PC-3 (cell line): Measurements from ENCODE around the gene WDR33. TPM values are rescaled to one million over a fixed set of nuclear protein-coding genes. Genes with fewer than 3 reads are reported as not detected.

Experiments used
- ATAC-seq: fragments of 200-7000 bp; cut with Tn5 transposase; 2 replicates; pipeline ENCODE4 v1.9.1; 2020; ENCODE audit warnings: mild to moderate bottlenecking, moderate library complexity
- BruUV-seq: library from RNA; stranded (reverse); fragments of 400-500 nt; replicated peaks from 2 replicates; lab custom pipeline; 2021; lab: Mats Ljungman, UMichigan
- CTCF ChIA-PET: fragments of 300-600 bp; sonication (Branson Sonifier 250); formaldehyde crosslinking; loops from one replicate; lab custom pipeline; 2022; ENCODE audit warnings: antibody characterized with exemption; lab: Charles Lee
- POLR2A ChIA-PET: fragments of 300-600 bp; sonication (Branson Sonifier 250); formaldehyde crosslinking; loops from one replicate; lab custom pipeline; 2022; ENCODE audit warnings: antibody characterized with exemption; ENCODE audit not compliant: unreplicated experiment; lab: Charles Lee
- DNase-seq: peaks from one replicate; pipeline ENCODE4 v3.0.0-alpha.2; 2015
- H2AFZ ChIP-seq: fragments of 300-600 bp; sonication (generic); 2 replicates; pipeline ENCODE4 v1.6.0; 2016; ENCODE audit warnings: antibody characterized with exemption, low read length
- H3F3A ChIP-seq: fragments of 300-600 bp; sonication (generic); one replicate; pipeline ENCODE4 v1.6.0; 2017; ENCODE audit warnings: antibody characterized with exemption, low read length, control low read depth, mild to moderate bottlenecking; ENCODE audit not compliant: unreplicated experiment
- H3K27ac ChIP-seq: fragments of 300-600 bp; sonication (generic); 2 replicates; pipeline ENCODE4 v1.5.1; 2016; ENCODE audit warnings: mild to moderate bottlenecking, low read length
- H3K27me3 ChIP-seq: fragments of 300-600 bp; sonication (generic); 2 replicates; pipeline ENCODE4 v1.6.1; 2016; ENCODE audit warnings: low read length, mixed read lengths
- H3K36me3 ChIP-seq: fragments of 300-600 bp; sonication (generic); 2 replicates; pipeline ENCODE4 v1.6.1; 2016; ENCODE audit warnings: low read depth, mixed run types, low read length, mixed read lengths
- H3K4me1 ChIP-seq: fragments of 300-600 bp; sonication (generic); 2 replicates; pipeline ENCODE4 v1.5.1; 2016; ENCODE audit warnings: low read length; ENCODE audit not compliant: insufficient read depth
- H3K4me2 ChIP-seq: fragments of 300-600 bp; sonication (generic); 2 replicates; pipeline ENCODE4 v1.6.0; 2016; ENCODE audit warnings: low read length
- H3K4me3 ChIP-seq: fragments of 300-600 bp; sonication (generic); 2 replicates; pipeline ENCODE4 v1.5.1; 2016; ENCODE audit warnings: mild to moderate bottlenecking, low read length, mixed read lengths
- H3K79me2 ChIP-seq: fragments of 300-600 bp; sonication (generic); 2 replicates; pipeline ENCODE4 v1.6.1; 2017; ENCODE audit warnings: low read length, mixed read lengths
- H3K9ac ChIP-seq: fragments of 300-600 bp; sonication (generic); 2 replicates; pipeline ENCODE4 v1.6.0; 2016; ENCODE audit warnings: mild to moderate bottlenecking, low read length
- H3K9me2 ChIP-seq: fragments of 300-600 bp; sonication (generic); replicated peaks from 2 replicates; pipeline ENCODE4 v1.6.1; 2016; ENCODE audit warnings: mixed run types, low read length, mixed read lengths
- H3K9me3 ChIP-seq: fragments of 300-600 bp; sonication (generic); 2 replicates; pipeline ENCODE4 v1.6.1; 2016; ENCODE audit warnings: low read length, mixed read lengths
- H4K20me1 ChIP-seq: fragments of 300-600 bp; sonication (generic); 2 replicates; pipeline ENCODE4 v1.6.1; 2016; ENCODE audit warnings: low read length, mixed read lengths
- CTCF ChIP-seq: fragments of 300-600 bp; sonication (generic); conservative IDR thresholded peaks from 2 replicates; pipeline ENCODE4 v1.5.1; 2017; ENCODE audit warnings: antibody characterized with exemption, low read depth, mild to moderate bottlenecking, low read length
- EZH2 ChIP-seq: fragments of 300-600 bp; sonication (generic); IDR thresholded peaks from one replicate; pipeline ENCODE4 v1.6.1; 2017; ENCODE audit warnings: antibody characterized with exemption, mild to moderate bottlenecking, low read length; ENCODE audit not compliant: unreplicated experiment
- EZH2phosphoT487 ChIP-seq: fragments of 300-600 bp; sonication (generic); IDR thresholded peaks from 2 replicates; pipeline ENCODE4 v1.6.1; 2018; ENCODE audit warnings: mild to moderate bottlenecking, antibody characterized with exemption, low read length, borderline replicate concordance
- intact Hi-C: fragments of 100-400 bp; cut with micrococcal nuclease; formaldehyde crosslinking; loops from 2 replicates; pipeline ENCODE4 v1.9.0; 2023
- total RNA-seq: library from RNA; depleted of rRNA; stranded (reverse); fragments of >200 nt; gene quantifications from 2 replicates; pipeline ENCODE4 v1.2.3, GENCODE V29; 2014

Gene WDR33
- total RNA-seq, 1 experiment from 2014 or later = 31.7 TPM

DNA sequence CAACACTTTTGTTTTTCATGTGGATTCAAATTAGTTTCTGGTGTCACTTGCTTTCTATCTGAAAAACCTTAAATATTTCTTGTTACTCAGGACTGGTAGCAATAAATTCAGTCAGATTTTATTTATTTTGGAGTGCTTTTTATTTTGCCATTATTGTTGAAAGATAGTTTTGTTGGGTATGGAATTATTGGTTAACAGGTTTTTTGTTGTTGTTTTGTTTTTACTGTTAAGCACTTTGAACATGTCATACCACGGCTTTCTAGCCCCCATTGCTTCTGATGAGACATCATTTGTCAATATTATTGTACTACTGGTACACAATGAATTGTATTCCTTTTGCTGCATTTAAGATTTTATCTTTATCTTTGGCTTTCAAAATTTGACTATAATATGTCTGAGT, 122.6 kb downstream of the WDR33 start:
- Histone ChIP-seq H3K4me1 (no peaks in the 10 kb centered on the region), H3K27me3 (no peaks in the 10 kb centered on the region), H3K79me2 (no peaks in the 10 kb centered on the region), H3K4me3 (no peak overlapping the region), H3K36me3 (no peaks in the 10 kb centered on the region; the same call in 1 of the 2 replicates), H3K27ac (no peak overlapping the region), H3K4me2 (no peak overlapping the region), H3K9ac (no peak overlapping the region), H4K20me1 (no peaks in the 10 kb centered on the region), H3F3A (no peaks in the 10 kb centered on the region), H3K9me2 (no peaks in the 10 kb centered on the region), H2AFZ (no peak overlapping the region), H3K9me3 (0 out of 2 replicates have a peak, but pooled peaks cover 9% of the 10 kb centered on the region)
- POLR2A ChIA-PET = no interaction called here
- TF ChIP-seq CTCF (no peak), EZH2phosphoT487 (no peak), EZH2 (no peak)
- intact Hi-C loops = no loop called here
- CTCF ChIA-PET = no interaction called here
- no TSS peak for BruUV-seq
- DNase-seq = no peak
- ATAC-seq = no peak

DNA sequence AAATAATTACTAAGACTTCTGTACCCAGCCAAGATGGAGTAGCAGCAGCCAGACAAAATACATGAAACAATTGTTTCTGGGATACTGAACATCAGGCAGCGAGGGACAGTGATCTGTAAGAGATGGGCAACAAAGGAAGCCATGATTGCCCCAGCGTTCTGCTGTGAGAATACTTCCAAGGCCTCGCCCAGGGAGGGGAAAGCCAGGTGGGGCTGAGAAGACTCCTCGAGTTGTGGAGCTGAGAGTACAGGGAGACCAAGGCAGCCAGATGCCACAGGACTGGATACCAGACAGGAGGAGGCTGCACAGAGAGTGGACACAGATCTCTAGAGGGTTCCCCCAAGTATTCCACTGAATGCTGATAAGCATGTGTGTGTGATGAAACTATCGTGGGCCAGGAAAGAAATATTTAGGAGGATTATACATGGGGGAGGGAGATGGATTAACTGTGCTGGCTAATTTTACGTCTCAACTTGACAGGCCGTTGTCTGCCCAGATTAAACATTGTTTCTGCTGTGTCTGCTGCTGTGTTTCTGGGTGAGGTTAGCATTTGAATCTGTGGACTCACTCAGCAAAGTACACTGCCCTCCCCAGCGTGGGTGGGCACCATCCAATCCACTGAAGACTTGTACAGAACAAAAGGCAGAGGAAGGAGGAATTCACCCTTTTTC, 125.4 kb downstream of the WDR33 start:
- ChIA-PET CTCF (no interaction called here), POLR2A (no interaction called here)
- ATAC-seq (no peak), DNase-seq (no peak)
- H3K4me3 ChIP-seq = no peak overlapping the region
- H3K9me3 ChIP-seq = 0 out of 2 replicates have a peak, but pooled peaks cover 8% of the 10 kb centered on the region
- no peaks in the 10 kb centered on the region for H3K36me3 ChIP-seq
- H3K9me2 ChIP-seq = no peaks in the 10 kb centered on the region
- H3K27ac ChIP-seq = no peak overlapping the region
- H3F3A ChIP-seq = no peaks in the 10 kb centered on the region
- no peak for TF ChIP-seq CTCF
- TF ChIP-seq EZH2phosphoT487 = no peak
- TF ChIP-seq EZH2 = no peak
- H3K4me2 ChIP-seq = no peak overlapping the region
- H3K9ac ChIP-seq = no peak overlapping the region
- BruUV-seq = no TSS peak
- H3K4me1 ChIP-seq = no peaks in the 10 kb centered on the region
- no peaks in the 10 kb centered on the region for H4K20me1 ChIP-seq
- intact Hi-C loops = no loop called here
- H2AFZ ChIP-seq = no peak overlapping the region
- H3K79me2 ChIP-seq = no peaks in the 10 kb centered on the region
- H3K27me3 ChIP-seq = no peaks in the 10 kb centered on the region

DNA sequence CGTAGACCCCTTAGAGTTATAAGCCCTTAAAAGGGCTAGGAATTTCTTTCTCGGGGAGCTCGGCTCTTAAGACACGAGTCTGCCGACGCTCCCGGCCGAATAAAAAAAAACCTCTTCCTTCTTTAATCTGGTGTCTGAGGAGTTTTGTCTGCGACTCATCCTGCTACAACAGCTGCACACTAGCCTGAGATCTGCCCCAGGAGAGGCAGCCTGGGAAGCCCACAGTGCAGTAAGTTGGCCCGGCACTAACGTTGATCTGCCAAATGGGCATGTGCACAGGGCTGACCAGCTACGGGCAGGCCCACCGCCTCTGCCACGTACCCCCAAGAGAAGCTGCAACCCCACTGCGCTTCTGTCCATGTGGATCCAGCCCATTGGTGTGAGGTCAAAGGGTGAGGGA, 127.2 kb downstream of the WDR33 start:
- H3K4me2 ChIP-seq = no peak overlapping the region
- CTCF ChIA-PET = no interaction called here
- no TSS peak for BruUV-seq

More for the DNA sequence above, 127.2 kb downstream of the WDR33 start:
- Histone ChIP-seq H4K20me1 (no peaks in the 10 kb centered on the region), H3K27ac (no peak overlapping the region), H3K36me3 (no peaks in the 10 kb centered on the region), H3K4me1 (no peaks in the 10 kb centered on the region), H3F3A (no peaks in the 10 kb centered on the region), H3K79me2 (no peaks in the 10 kb centered on the region), H3K9me3 (0 out of 2 replicates have a peak, but pooled peaks cover 5% of the 10 kb centered on the region), H2AFZ (no peak overlapping the region), H3K27me3 (no peaks in the 10 kb centered on the region), H3K9ac (no peak overlapping the region), H3K9me2 (no peaks in the 10 kb centered on the region), H3K4me3 (no peak overlapping the region)
- DNase-seq = no peak
- POLR2A ChIA-PET = no interaction called here
- no peak for ATAC-seq
- intact Hi-C loops = no loop called here
- no peak for TF ChIP-seq CTCF
- no peak for TF ChIP-seq EZH2phosphoT487
- no peak for TF ChIP-seq EZH2
